BLaER1 (cell line): Measurements from ENCODE around the gene ITGA3.

Experiments
- H3K27ac ChIP-seq: shearing (Covaris generic); formaldehyde crosslinking; 2 replicates; pipeline ENCODE4 v1.8.1; 2022
- H3K27me3 ChIP-seq: shearing (Covaris generic); formaldehyde crosslinking; 2 replicates; pipeline ENCODE4 v1.8.1; 2022
- H3K36me3 ChIP-seq: shearing (Covaris generic); formaldehyde crosslinking; 2 replicates; pipeline ENCODE4 v1.8.1; 2022
- H3K4me1 ChIP-seq: shearing (Covaris generic); formaldehyde crosslinking; 2 replicates; pipeline ENCODE4 v1.8.1; 2022
- H3K4me2 ChIP-seq: shearing (Covaris generic); formaldehyde crosslinking; 2 replicates; pipeline ENCODE4 v1.8.1; 2022
- H3K4me3 ChIP-seq: shearing (Covaris generic); formaldehyde crosslinking; 2 replicates; pipeline ENCODE4 v1.8.1; 2022
- H3K9ac ChIP-seq: shearing (Covaris generic); formaldehyde crosslinking; 2 replicates; pipeline ENCODE4 v1.8.1; 2022
- H3K9me3 ChIP-seq: shearing (Covaris generic); formaldehyde crosslinking; 2 replicates; pipeline ENCODE4 v1.8.1; 2022
- H4K20me1 ChIP-seq: shearing (Covaris generic); formaldehyde crosslinking; 2 replicates; pipeline ENCODE4 v1.8.1; 2022
- Cebpa-rat ChIP-seq: shearing (Covaris generic); IDR thresholded peaks from 2 replicates; pipeline ENCODE4 v1.8.1; 2022

Gene ITGA3

GRCh38 chr17:50103941-50104340 is 48.0 kb downstream of the ITGA3 start:
- peaks cover 7% of the 10 kb centered on the region for H3K4me1 ChIP-seq
- no peak for TF ChIP-seq Cebpa-rat

GRCh38 chr17:50105811-50106210 is 49.9 kb downstream of the ITGA3 start:
- H3K27me3 ChIP-seq = no peaks in the 10 kb centered on the region
- no peaks in the 10 kb centered on the region; the same call in 1 of the 2 replicates for H4K20me1 ChIP-seq
- no peak for TF ChIP-seq Cebpa-rat
- H3K4me2 ChIP-seq = no peak overlapping the region
- H3K36me3 ChIP-seq = peaks cover 62% of the 10 kb centered on the region
- H3K4me1 ChIP-seq = peaks cover 7% of the 10 kb centered on the region
- H3K4me3 ChIP-seq = no peak overlapping the region
- no peak overlapping the region for H3K27ac ChIP-seq
- no peaks in the 10 kb centered on the region for H3K9me3 ChIP-seq
- H3K9ac ChIP-seq = no peak overlapping the region

More at GRCh38 chr17:50103941-50104340, 48.0 kb downstream of the ITGA3 start:
- Histone ChIP-seq H3K27me3 (no peaks in the 10 kb centered on the region), H3K4me3 (no peak overlapping the region), H3K4me2 (no peak overlapping the region), H3K27ac (no peak overlapping the region), H4K20me1 (no peaks in the 10 kb centered on the region; the same call in 1 of the 2 replicates), H3K9me3 (no peaks in the 10 kb centered on the region), H3K36me3 (peaks cover 60% of the 10 kb centered on the region), H3K9ac (no peak overlapping the region)

- no peak for TF ChIP-seq Cebpa-rat
- H3K27ac ChIP-seq = no peak overlapping the region
- H3K4me3 ChIP-seq = no peak overlapping the region
- H3K4me1 ChIP-seq = peaks cover 7% of the 10 kb centered on the region
- no peak overlapping the region for H3K4me2 ChIP-seq
- no peaks in the 10 kb centered on the region for H3K9me3 ChIP-seq
- peaks cover 62% of the 10 kb centered on the region for H3K36me3 ChIP-seq
- no peaks in the 10 kb centered on the region for H4K20me1 ChIP-seq
- H3K9ac ChIP-seq = no peak overlapping the region
- H3K27me3 ChIP-seq = no peaks in the 10 kb centered on the region
Measured at GRCh38 chr17:50106393-50107131, 50.7 kb downstream of the ITGA3 start.

GRCh38 chr17:50107790-50108414 is 52.0 kb downstream of the ITGA3 start:
- H3K4me2 ChIP-seq = no peak overlapping the region
- no peak overlapping the region for H3K27ac ChIP-seq

GRCh38 chr17:50108556-50108955 is 52.6 kb downstream of the ITGA3 start:
- no peak overlapping the region for H3K4me2 ChIP-seq
- H3K36me3 ChIP-seq = peaks cover 62% of the 10 kb centered on the region
- no peaks in the 10 kb centered on the region for H3K4me1 ChIP-seq
- no peaks in the 10 kb centered on the region for H3K27me3 ChIP-seq
- TF ChIP-seq Cebpa-rat = no peak
- no peak overlapping the region for H3K4me3 ChIP-seq
- H3K9ac ChIP-seq = no peak overlapping the region
- H3K27ac ChIP-seq = no peak overlapping the region
- no peaks in the 10 kb centered on the region for H4K20me1 ChIP-seq
- no peaks in the 10 kb centered on the region for H3K9me3 ChIP-seq

More at GRCh38 chr17:50107790-50108414, 52.0 kb downstream of the ITGA3 start:
- Histone ChIP-seq H3K27me3 (no peaks in the 10 kb centered on the region), H3K36me3 (peaks cover 62% of the 10 kb centered on the region), H3K4me1 (no peaks in the 10 kb centered on the region), H3K9me3 (no peaks in the 10 kb centered on the region), H3K9ac (no peak overlapping the region), H3K4me3 (no peak overlapping the region), H4K20me1 (no peaks in the 10 kb centered on the region)
- TF ChIP-seq Cebpa-rat = no peak

- Histone ChIP-seq H3K36me3 (peaks cover 62% of the 10 kb centered on the region), H3K4me1 (no peaks in the 10 kb centered on the region), H3K4me2 (no peak overlapping the region), H3K27ac (no peak overlapping the region), H3K9ac (no peak overlapping the region), H4K20me1 (no peaks in the 10 kb centered on the region), H3K27me3 (no peaks in the 10 kb centered on the region), H3K4me3 (no peak overlapping the region), H3K9me3 (no peaks in the 10 kb centered on the region)
- TF ChIP-seq Cebpa-rat = no peak
Measured at GRCh38 chr17:50109207-50109606, 53.3 kb downstream of the ITGA3 start.

- no peaks in the 10 kb centered on the region for H3K9me3 ChIP-seq
- H3K4me2 ChIP-seq = no peak overlapping the region
- peaks cover 56% of the 10 kb centered on the region for H3K36me3 ChIP-seq
- H4K20me1 ChIP-seq = no peaks in the 10 kb centered on the region
- no peak overlapping the region for H3K9ac ChIP-seq
- no peaks in the 10 kb centered on the region for H3K27me3 ChIP-seq
- H3K4me1 ChIP-seq = no peaks in the 10 kb centered on the region
- no peak for TF ChIP-seq Cebpa-rat
- no peak overlapping the region for H3K4me3 ChIP-seq
- no peak overlapping the region for H3K27ac ChIP-seq
Measured at GRCh38 chr17:50109785-50110184, 53.9 kb downstream of the ITGA3 start.

GRCh38 chr17:50110591-50111349 is 54.9 kb downstream of the ITGA3 start:
- Histone ChIP-seq H3K36me3 (peaks cover 46% of the 10 kb centered on the region), H3K4me3 (no peak overlapping the region), H3K9ac (no peak overlapping the region), H3K9me3 (no peaks in the 10 kb centered on the region), H3K4me2 (no peak overlapping the region), H3K27ac (no peak overlapping the region), H3K4me1 (no peaks in the 10 kb centered on the region), H4K20me1 (no peaks in the 10 kb centered on the region), H3K27me3 (peaks cover under 1% of the 10 kb centered on the region; the same call in 1 of the 2 replicates)
- TF ChIP-seq Cebpa-rat = no peak

- Histone ChIP-seq H3K27me3 (peaks cover 9% of the 10 kb centered on the region), H4K20me1 (no peaks in the 10 kb centered on the region), H3K4me1 (peaks cover 3% of the 10 kb centered on the region), H3K27ac (no peak overlapping the region), H3K36me3 (peaks cover 40% of the 10 kb centered on the region), H3K9ac (no peak overlapping the region), H3K4me3 (no peak overlapping the region), H3K9me3 (no peaks in the 10 kb centered on the region), H3K4me2 (no peak overlapping the region)
- no peak for TF ChIP-seq Cebpa-rat
Measured at GRCh38 chr17:50111673-50112655, 56.1 kb downstream of the ITGA3 start.
